Keratinocyte (primary cell): ENCODE measurements around the gene TIAM1. TPM values are rescaled to one million over a fixed set of nuclear protein-coding genes. Genes with fewer than 3 reads are reported as not detected.

Experiments used
- DNase-seq: peaks from one replicate; pipeline ENCODE4 v3.0.0-alpha.2; 2011; ENCODE audit warnings: low read depth, missing footprints, low spot score
- FAIRE-seq: peaks from 2 replicates; lab custom pipeline; 2011; peaks lifted over from hg19 to GRCh38; lab: Jason Lieb, UNC
- H2AFZ ChIP-seq: 2 replicates; pipeline ENCODE4 v1.6.0; 2012; ENCODE audit warnings: low read length, control low read depth, inconsistent platforms; ENCODE audit not compliant: control insufficient read depth
- H3K27ac ChIP-seq: 2 replicates; pipeline ENCODE4 v1.5.1; 2011; ENCODE audit warnings: low read length; ENCODE audit not compliant: control insufficient read depth, insufficient read depth
- H3K27me3 ChIP-seq: 3 replicates; pipeline ENCODE4 v1.6.0; 2011; ENCODE audit warnings: low read length; ENCODE audit not compliant: control insufficient read depth, insufficient read depth; ENCODE audit errors: extremely low read depth
- H3K36me3 ChIP-seq, 2 experiments: 2 replicates in 1 of 2; 3 replicates in 1 of 2; pipeline ENCODE4 v1.5.1; 2011; ENCODE audit warnings: low read length in 2 of 2, mild to moderate bottlenecking in 1 of 2; ENCODE audit not compliant: control insufficient read depth in 2 of 2, insufficient read depth in 2 of 2; ENCODE audit errors: extremely low read depth in 1 of 2
- H3K4me1 ChIP-seq: 3 replicates; pipeline ENCODE4 v1.5.1; 2011; ENCODE audit warnings: low read length; ENCODE audit not compliant: control insufficient read depth, insufficient read depth; ENCODE audit errors: extremely low read depth
- H3K4me2 ChIP-seq: 3 replicates; pipeline ENCODE4 v1.6.0; 2011; ENCODE audit warnings: low read depth, low read length; ENCODE audit not compliant: control insufficient read depth, insufficient read depth; ENCODE audit errors: extremely low read depth
- H3K4me3 ChIP-seq, 3 experiments: fragments of 200-600 bp in 1 of 3; sonication (generic) in 1 of 3; 2 replicates in 2 of 3; 3 replicates in 1 of 3; pipeline ENCODE4 v1.5.1; 2011 to 2016; ENCODE audit warnings: low read length in 3 of 3, mild to moderate bottlenecking in 3 of 3, control low read depth in 2 of 3, inconsistent platforms in 1 of 3, low read depth in 1 of 3, mixed read lengths in 1 of 3, mixed run types in 1 of 3, moderate library complexity in 1 of 3; ENCODE audit not compliant: control insufficient read depth in 2 of 3, insufficient read depth in 2 of 3; ENCODE audit errors: extremely low read depth in 1 of 3
- H3K79me2 ChIP-seq: 2 replicates; pipeline ENCODE4 v1.6.0; 2012; ENCODE audit warnings: low read length; ENCODE audit not compliant: control insufficient read depth, insufficient read depth
- H3K9ac ChIP-seq: 3 replicates; pipeline ENCODE4 v1.6.0; 2011; ENCODE audit warnings: low read length; ENCODE audit not compliant: control insufficient read depth, insufficient read depth; ENCODE audit errors: extremely low read depth
- H3K9me1 ChIP-seq: 3 replicates; pipeline ENCODE4 v1.6.0; 2011; ENCODE audit warnings: low read length; ENCODE audit not compliant: control insufficient read depth, insufficient read depth; ENCODE audit errors: extremely low read depth
- H3K9me3 ChIP-seq: 2 replicates; pipeline ENCODE4 v1.5.1; 2012; ENCODE audit warnings: low read depth, low read length; ENCODE audit not compliant: control insufficient read depth
- H4K20me1 ChIP-seq: 3 replicates; pipeline ENCODE4 v1.6.0; 2011; ENCODE audit warnings: low read length; ENCODE audit not compliant: control insufficient read depth, insufficient read depth; ENCODE audit errors: extremely low read depth
- EZH2 ChIP-seq: IDR thresholded peaks from one replicate; pipeline ENCODE4 v1.6.1; 2012; ENCODE audit warnings: inconsistent platforms, mild to moderate bottlenecking, low read length, moderate library complexity
- dilution Hi-C: fragments of 300-500 bp; cut with MboI; formaldehyde crosslinking; loops from one replicate; pipeline ENCODE4 v1.7.0; 2020; ENCODE audit warnings: low sequenced_read_pairs; ENCODE audit not compliant: extremely low pct_ligation_motif_present
- polyA plus RNA-seq, 5 experiments: library from polyadenylated mRNA; depleted of rRNA in 3 of 5; stranded (reverse) in 3 of 5; stranded (forward) in 1 of 5; unstranded in 1 of 5; fragments of >200 nt; gene quantifications; 1 replicate in 1 of 5; 2 replicates in 3 of 5; 3 replicates in 1 of 5; pipeline versions ENCODE4 v1.2.1 to v1.2.3, GENCODE V29; 2011 to 2012; ENCODE audit warnings: missing spikeins in 2 of 5, low read depth in 1 of 5, low replicate concordance in 1 of 5
- TF ChIP-seq, protein P1 (sequence below), 3 experiments: IDR thresholded peaks in 1 of 3; conservative IDR thresholded peaks in 1 of 3; optimal IDR thresholded peaks in 1 of 3; 2 replicates in 2 of 3; 3 replicates in 1 of 3; pipeline versions ENCODE3 to v1.5.1; 2011; ENCODE audit warnings: low read length in 3 of 3, mild to moderate bottlenecking in 3 of 3, moderate library complexity in 2 of 3, control low read depth in 1 of 3, inconsistent platforms in 1 of 3; ENCODE audit not compliant: insufficient read depth in 2 of 3; ENCODE audit errors: extremely low read depth in 1 of 3

TIAM1 gene
- polyA plus RNA-seq, 1 donor (not counting 4 experiments of a cell fraction or from before 2014, with no cell fraction given) = 8.3 TPM

DNA sequence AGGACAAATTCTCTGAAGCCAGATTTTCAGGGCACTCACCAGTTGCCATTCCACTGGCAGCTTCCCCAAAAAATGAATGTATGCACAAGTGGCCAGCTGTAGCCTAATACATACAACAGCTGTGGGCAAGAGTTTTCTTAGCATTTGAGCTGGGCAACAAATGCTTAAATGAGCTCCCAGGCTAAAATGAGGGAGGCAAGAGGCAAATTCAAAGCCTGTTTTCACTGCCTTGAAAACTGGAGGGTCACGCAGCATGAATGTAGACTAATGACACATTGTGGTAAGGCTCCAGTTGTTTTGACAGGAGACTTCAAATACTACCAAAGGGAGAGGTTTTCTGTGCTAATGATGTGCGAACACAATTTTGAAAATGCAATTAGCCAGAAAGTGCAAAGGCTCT lies 88.2 kb downstream of the TIAM1 start:
- Histone ChIP-seq H4K20me1 (no peaks in the 10 kb centered on the region), H3K27ac (no peak overlapping the region), H3K9me1 (no peaks in the 10 kb centered on the region), H3K4me1 (peaks cover 3% of the 10 kb centered on the region), H3K4me3 (no peak overlapping the region), H3K27me3 (no peaks in the 10 kb centered on the region), H3K9me3 (no peaks in the 10 kb centered on the region), H3K4me2 (no peak overlapping the region), H2AFZ (no peak overlapping the region), H3K9ac (no peak overlapping the region), H3K36me3 (no peaks in the 10 kb centered on the region), H3K79me2 (no peaks in the 10 kb centered on the region)
- FAIRE-seq = no peak
- DNase-seq = no peak
- dilution Hi-C loops = no loop called here
- TF ChIP-seq, protein P1, sequence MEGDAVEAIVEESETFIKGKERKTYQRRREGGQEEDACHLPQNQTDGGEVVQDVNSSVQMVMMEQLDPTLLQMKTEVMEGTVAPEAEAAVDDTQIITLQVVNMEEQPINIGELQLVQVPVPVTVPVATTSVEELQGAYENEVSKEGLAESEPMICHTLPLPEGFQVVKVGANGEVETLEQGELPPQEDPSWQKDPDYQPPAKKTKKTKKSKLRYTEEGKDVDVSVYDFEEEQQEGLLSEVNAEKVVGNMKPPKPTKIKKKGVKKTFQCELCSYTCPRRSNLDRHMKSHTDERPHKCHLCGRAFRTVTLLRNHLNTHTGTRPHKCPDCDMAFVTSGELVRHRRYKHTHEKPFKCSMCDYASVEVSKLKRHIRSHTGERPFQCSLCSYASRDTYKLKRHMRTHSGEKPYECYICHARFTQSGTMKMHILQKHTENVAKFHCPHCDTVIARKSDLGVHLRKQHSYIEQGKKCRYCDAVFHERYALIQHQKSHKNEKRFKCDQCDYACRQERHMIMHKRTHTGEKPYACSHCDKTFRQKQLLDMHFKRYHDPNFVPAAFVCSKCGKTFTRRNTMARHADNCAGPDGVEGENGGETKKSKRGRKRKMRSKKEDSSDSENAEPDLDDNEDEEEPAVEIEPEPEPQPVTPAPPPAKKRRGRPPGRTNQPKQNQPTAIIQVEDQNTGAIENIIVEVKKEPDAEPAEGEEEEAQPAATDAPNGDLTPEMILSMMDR (optimal IDR thresholded peaks at IDR 0.05 in 1 of 3, IDR thresholded peaks at IDR 0.05 in 1 of 3, conservative IDR thresholded peaks at IDR 0.05 in 1 of 3; ENCODE audit: extremely low read depth in 1 of 3, insufficient read depth in 2 of 3, low read length in 3 of 3) = no peak
- no peak for TF ChIP-seq EZH2

- Histone ChIP-seq H3K9ac (no peak overlapping the region), H3K4me2 (no peak overlapping the region), H3K27me3 (no peaks in the 10 kb centered on the region), H3K36me3 (no peaks in the 10 kb centered on the region), H4K20me1 (no peaks in the 10 kb centered on the region), H3K4me1 (peaks cover 3% of the 10 kb centered on the region), H3K9me1 (no peaks in the 10 kb centered on the region), H3K27ac (no peak overlapping the region), H2AFZ (no peak overlapping the region), H3K9me3 (no peaks in the 10 kb centered on the region), H3K79me2 (no peaks in the 10 kb centered on the region), H3K4me3 (no peak overlapping the region)
- dilution Hi-C loops = no loop called here
- DNase-seq (no peak), FAIRE-seq (no peak)
- TF ChIP-seq, protein P1 (optimal IDR thresholded peaks at IDR 0.05 in 1 of 3, IDR thresholded peaks at IDR 0.05 in 1 of 3, conservative IDR thresholded peaks at IDR 0.05 in 1 of 3; ENCODE audit: extremely low read depth in 1 of 3, insufficient read depth in 2 of 3, low read length in 3 of 3) = no peak
- TF ChIP-seq EZH2 = no peak
These were observed 89.0 kb downstream of the TIAM1 start for GRCh38 chr21:31255036-31255435.
